KOPT-K1 (cell line): Measurements from ENCODE around the gene SLC6A19.
"Not testable (repeated sequence)": the region's sequence is repeated elsewhere in the genome, so short reads cannot be mapped to it uniquely, and the experiment has no call there.

Source experiments
- H3K27ac ChIP-seq: fragments of 200-600 bp; sonication (generic); 2 replicates; pipeline ENCODE4 v1.5.1; 2016; ENCODE audit warnings: antibody characterized with exemption, mild to moderate bottlenecking, low read depth, low read length; ENCODE audit not compliant: poor library complexity, severe bottlenecking
- H3K36me3 ChIP-seq: fragments of 200-600 bp; sonication (generic); 2 replicates; pipeline ENCODE4 v1.5.1; 2017; ENCODE audit warnings: antibody characterized with exemption, mild to moderate bottlenecking, low read length, moderate library complexity; ENCODE audit not compliant: insufficient read depth
- H3K9me3 ChIP-seq: fragments of 200-600 bp; sonication (generic); 2 replicates; pipeline ENCODE4 v1.5.1; 2017; ENCODE audit warnings: antibody characterized with exemption, low read length, mild to moderate bottlenecking; ENCODE audit not compliant: insufficient read depth, poor library complexity, severe bottlenecking

Gene SLC6A19

GRCh38 chr5:1201327-1202025 lies at the start of gene SLC6A19:
Gene SLC6A19 (plus strand): TSS chr5:1201595. CDS start chr5:1201651, 56 bp downstream.
- Histone ChIP-seq H3K9me3 (no peaks in the 10 kb centered on the region), H3K27ac (no peak within 1 kb of the TSS), H3K36me3 (no peaks in the 10 kb centered on the region)

GRCh38 chr5:1152156-1152555 lies 49.2 kb upstream of the SLC6A19 start:
- H3K9me3 ChIP-seq, result no peaks in the 10 kb centered on the region
- H3K27ac ChIP-seq, result no peak overlapping the region
- no peaks in the 10 kb centered on the region for H3K36me3 ChIP-seq

GRCh38 chr5:1152771-1153282 lies 48.6 kb upstream of the SLC6A19 start:
- no peak overlapping the region for H3K27ac ChIP-seq
- H3K9me3 ChIP-seq, result no peaks in the 10 kb centered on the region
- H3K36me3 ChIP-seq, result no peaks in the 10 kb centered on the region

GRCh38 chr5:1153428-1153827 lies 48.0 kb upstream of the SLC6A19 start:
- no peak overlapping the region for H3K27ac ChIP-seq
- no peaks in the 10 kb centered on the region for H3K9me3 ChIP-seq
- no peaks in the 10 kb centered on the region for H3K36me3 ChIP-seq

GRCh38 chr5:1155191-1156032 lies 46.0 kb upstream of the SLC6A19 start:
- Histone ChIP-seq H3K36me3 (no peaks in the 10 kb centered on the region), H3K9me3 (no peaks in the 10 kb centered on the region), H3K27ac (no peak overlapping the region)

- H3K36me3 ChIP-seq, result no peaks in the 10 kb centered on the region
- H3K27ac ChIP-seq, result no peak overlapping the region
Observed at GRCh38 chr5:1156033-1156753, 45.2 kb upstream of the SLC6A19 start.

GRCh38 chr5:1156754-1157460 lies 44.5 kb upstream of the SLC6A19 start:
- Histone ChIP-seq H3K9me3 (no peaks in the 10 kb centered on the region), H3K36me3 (no peaks in the 10 kb centered on the region), H3K27ac (no peak overlapping the region)

More at GRCh38 chr5:1156033-1156753, 45.2 kb upstream of the SLC6A19 start:
- H3K9me3 ChIP-seq, result no peaks in the 10 kb centered on the region

- H3K9me3 ChIP-seq, result not testable (repeated sequence)
Observed at GRCh38 chr5:1157461-1157986, 43.9 kb upstream of the SLC6A19 start.

GRCh38 chr5:1158647-1159340 lies 42.6 kb upstream of the SLC6A19 start:
- Histone ChIP-seq H3K9me3 (no peaks in the 10 kb centered on the region), H3K36me3 (no peaks in the 10 kb centered on the region), H3K27ac (no peak overlapping the region)

More at GRCh38 chr5:1157461-1157986, 43.9 kb upstream of the SLC6A19 start:
- not testable (repeated sequence) for H3K36me3 ChIP-seq, H3K27ac ChIP-seq

- Histone ChIP-seq H3K9me3 (no peaks in the 10 kb centered on the region), H3K36me3 (no peaks in the 10 kb centered on the region), H3K27ac (no peak overlapping the region)
Observed at GRCh38 chr5:1159341-1159675, 42.1 kb upstream of the SLC6A19 start.

- H3K27ac ChIP-seq, result no peak overlapping the region
- no peaks in the 10 kb centered on the region for H3K9me3 ChIP-seq
Observed at GRCh38 chr5:1159774-1160406, 41.5 kb upstream of the SLC6A19 start.

GRCh38 chr5:1161108-1161832 lies 40.1 kb upstream of the SLC6A19 start:
- no peak overlapping the region for H3K27ac ChIP-seq
- no peaks in the 10 kb centered on the region for H3K9me3 ChIP-seq
- H3K36me3 ChIP-seq, result no peaks in the 10 kb centered on the region

More at GRCh38 chr5:1159774-1160406, 41.5 kb upstream of the SLC6A19 start:
- H3K36me3 ChIP-seq, result no peaks in the 10 kb centered on the region

GRCh38 chr5:1161833-1162229 lies 39.6 kb upstream of the SLC6A19 start:
- Histone ChIP-seq H3K27ac (no peak overlapping the region), H3K36me3 (no peaks in the 10 kb centered on the region)

More at GRCh38 chr5:1161833-1162229, 39.6 kb upstream of the SLC6A19 start:
- no peaks in the 10 kb centered on the region for H3K9me3 ChIP-seq
